ENCODE data around the gene MOSPD2. TPM values are rescaled to one million over a fixed set of nuclear protein-coding genes. Genes with fewer than 3 reads are reported as not detected.

Gene MOSPD2
- total and polyA plus RNA-seq, 2 donors (not counting 1 experiment from before 2014, with no cell fraction given): 16.0 to 30.2 TPM

DNA sequence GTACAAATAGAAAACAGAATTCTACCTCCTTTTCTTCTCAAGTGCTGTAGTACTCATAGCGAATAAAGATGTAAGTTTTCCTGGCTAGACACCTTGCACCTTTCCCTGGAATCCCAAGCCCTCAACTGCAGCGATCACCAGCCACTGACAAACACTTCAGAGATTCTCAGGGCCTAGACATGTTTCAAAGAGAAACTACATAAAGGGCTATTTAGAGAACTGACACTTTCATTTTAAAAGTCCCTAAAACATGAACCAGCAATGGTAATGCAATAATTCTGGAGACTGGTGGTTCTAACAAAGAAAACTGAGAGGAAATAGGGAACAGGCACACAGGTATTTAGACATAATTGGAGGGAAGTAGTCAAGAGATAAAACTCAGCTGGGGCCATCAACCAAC, 36.1 kb upstream of the MOSPD2 start:
- H3K27ac ChIP-seq (ENCODE audit: insufficient read depth, low read length): no peak overlapping the region
- H3K4me1 ChIP-seq (ENCODE audit: control insufficient read depth, extremely low read depth, insufficient read depth, low read length): no peaks in the 10 kb centered on the region
- H3K36me3 ChIP-seq (ENCODE audit: control insufficient read depth, insufficient read depth, low read length): no peaks in the 10 kb centered on the region
- H3K9ac ChIP-seq (ENCODE audit: insufficient read depth, low read length): no peak overlapping the region
- H3K79me2 ChIP-seq (ENCODE audit: control insufficient read depth, insufficient read depth, low read length): no peaks in the 10 kb centered on the region
- H3K9me3 ChIP-seq (ENCODE audit: control insufficient read depth, insufficient read depth, low read depth, low read length): no peaks in the 10 kb centered on the region
- H3K4me3 ChIP-seq (replicated peaks in 1 of 4; ENCODE audit: control extremely low read depth in 1 of 4, insufficient read depth in 1 of 4, low read depth in 3 of 4, low read length in 4 of 4): no peak overlapping the region
- no peak overlapping the region for H2AFZ ChIP-seq (ENCODE audit: low read length)
- H3K4me2 ChIP-seq (ENCODE audit: extremely low read depth, insufficient read depth, low read length): no peak overlapping the region
- TF ChIP-seq, protein P1, sequence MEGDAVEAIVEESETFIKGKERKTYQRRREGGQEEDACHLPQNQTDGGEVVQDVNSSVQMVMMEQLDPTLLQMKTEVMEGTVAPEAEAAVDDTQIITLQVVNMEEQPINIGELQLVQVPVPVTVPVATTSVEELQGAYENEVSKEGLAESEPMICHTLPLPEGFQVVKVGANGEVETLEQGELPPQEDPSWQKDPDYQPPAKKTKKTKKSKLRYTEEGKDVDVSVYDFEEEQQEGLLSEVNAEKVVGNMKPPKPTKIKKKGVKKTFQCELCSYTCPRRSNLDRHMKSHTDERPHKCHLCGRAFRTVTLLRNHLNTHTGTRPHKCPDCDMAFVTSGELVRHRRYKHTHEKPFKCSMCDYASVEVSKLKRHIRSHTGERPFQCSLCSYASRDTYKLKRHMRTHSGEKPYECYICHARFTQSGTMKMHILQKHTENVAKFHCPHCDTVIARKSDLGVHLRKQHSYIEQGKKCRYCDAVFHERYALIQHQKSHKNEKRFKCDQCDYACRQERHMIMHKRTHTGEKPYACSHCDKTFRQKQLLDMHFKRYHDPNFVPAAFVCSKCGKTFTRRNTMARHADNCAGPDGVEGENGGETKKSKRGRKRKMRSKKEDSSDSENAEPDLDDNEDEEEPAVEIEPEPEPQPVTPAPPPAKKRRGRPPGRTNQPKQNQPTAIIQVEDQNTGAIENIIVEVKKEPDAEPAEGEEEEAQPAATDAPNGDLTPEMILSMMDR (conservative IDR thresholded peaks at IDR 0.05 in 1 of 2, IDR thresholded peaks at IDR 0.05 in 1 of 2; ENCODE audit: low read depth in 1 of 2, low read length in 2 of 2): no peak
- TF ChIP-seq EZH2 (IDR thresholded peaks at IDR 0.05; ENCODE audit: low read length, missing control alignments): no peak
- no peak for DNase-seq (ENCODE audit: low read depth in 2 of 2)
- H3K27me3 ChIP-seq (ENCODE audit: control insufficient read depth, insufficient read depth, low read length): no peaks in the 10 kb centered on the region
- H4K20me1 ChIP-seq (ENCODE audit: control insufficient read depth, extremely low read depth, insufficient read depth, low read length): no peaks in the 10 kb centered on the region

DNA sequence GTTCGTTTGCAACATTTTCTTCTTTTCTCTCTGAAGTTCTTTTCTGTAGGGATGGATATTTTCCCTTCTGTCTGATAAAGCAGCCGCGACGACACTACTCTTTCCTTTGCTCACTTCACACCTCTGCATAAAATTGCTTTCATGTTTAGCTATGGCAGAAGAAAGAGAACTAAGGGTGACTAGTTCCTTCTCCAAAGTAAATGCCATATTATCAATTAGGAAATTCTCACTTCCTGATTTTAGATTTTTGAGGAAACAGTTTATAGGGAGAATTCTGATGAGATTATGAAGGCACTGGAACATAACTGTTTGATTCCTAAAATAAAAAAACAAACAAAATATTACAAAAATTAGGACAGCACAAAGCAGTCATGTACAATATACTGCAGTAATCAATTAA, 29.6 kb upstream of the MOSPD2 start:
- H3K4me1 ChIP-seq (ENCODE audit: control insufficient read depth, extremely low read depth, insufficient read depth, low read length): no peaks in the 10 kb centered on the region
- H2AFZ ChIP-seq (ENCODE audit: low read length): no peak overlapping the region
- no peak for DNase-seq (ENCODE audit: low read depth in 2 of 2)
- H4K20me1 ChIP-seq (ENCODE audit: control insufficient read depth, extremely low read depth, insufficient read depth, low read length): no peaks in the 10 kb centered on the region
- H3K9me3 ChIP-seq (ENCODE audit: control insufficient read depth, insufficient read depth, low read depth, low read length): no peaks in the 10 kb centered on the region
- no peak overlapping the region for H3K4me3 ChIP-seq (replicated peaks in 1 of 4; ENCODE audit: control extremely low read depth in 1 of 4, insufficient read depth in 1 of 4, low read depth in 3 of 4, low read length in 4 of 4)
- H3K36me3 ChIP-seq (ENCODE audit: control insufficient read depth, insufficient read depth, low read length): no peaks in the 10 kb centered on the region
- no peaks in the 10 kb centered on the region for H3K79me2 ChIP-seq (ENCODE audit: control insufficient read depth, insufficient read depth, low read length)
- no peak for TF ChIP-seq EZH2 (IDR thresholded peaks at IDR 0.05; ENCODE audit: low read length, missing control alignments)
- TF ChIP-seq, protein P1 (conservative IDR thresholded peaks at IDR 0.05 in 1 of 2, IDR thresholded peaks at IDR 0.05 in 1 of 2; ENCODE audit: low read depth in 1 of 2, low read length in 2 of 2): no peak
- H3K9ac ChIP-seq (ENCODE audit: insufficient read depth, low read length): no peak overlapping the region
- H3K27me3 ChIP-seq (ENCODE audit: control insufficient read depth, insufficient read depth, low read length): no peaks in the 10 kb centered on the region
- H3K4me2 ChIP-seq (ENCODE audit: extremely low read depth, insufficient read depth, low read length): no peak overlapping the region
- no peak overlapping the region for H3K27ac ChIP-seq (ENCODE audit: insufficient read depth, low read length)

GRCh38 chrX:14851526-14851925, 21.7 kb upstream of the MOSPD2 start:
- H3K4me1 ChIP-seq (ENCODE audit: control insufficient read depth, extremely low read depth, insufficient read depth, low read length): no peaks in the 10 kb centered on the region
- H3K36me3 ChIP-seq (ENCODE audit: control insufficient read depth, insufficient read depth, low read length): no peaks in the 10 kb centered on the region
- H3K4me3 ChIP-seq (replicated peaks in 1 of 4; ENCODE audit: control extremely low read depth in 1 of 4, insufficient read depth in 1 of 4, low read depth in 3 of 4, low read length in 4 of 4): no peak overlapping the region
- no peak for TF ChIP-seq EZH2 (IDR thresholded peaks at IDR 0.05; ENCODE audit: low read length, missing control alignments)
- TF ChIP-seq, protein P1 (conservative IDR thresholded peaks at IDR 0.05 in 1 of 2, IDR thresholded peaks at IDR 0.05 in 1 of 2; ENCODE audit: low read depth in 1 of 2, low read length in 2 of 2): no peak
- H3K4me2 ChIP-seq (ENCODE audit: extremely low read depth, insufficient read depth, low read length): no peak overlapping the region
- H3K79me2 ChIP-seq (ENCODE audit: control insufficient read depth, insufficient read depth, low read length): no peaks in the 10 kb centered on the region
- no peaks in the 10 kb centered on the region for H3K27me3 ChIP-seq (ENCODE audit: control insufficient read depth, insufficient read depth, low read length)
- no peak for DNase-seq (ENCODE audit: low read depth in 2 of 2)
- no peaks in the 10 kb centered on the region for H4K20me1 ChIP-seq (ENCODE audit: control insufficient read depth, extremely low read depth, insufficient read depth, low read length)
- no peak overlapping the region for H3K27ac ChIP-seq (ENCODE audit: insufficient read depth, low read length)
- H3K9ac ChIP-seq (ENCODE audit: insufficient read depth, low read length): no peak overlapping the region
- no peaks in the 10 kb centered on the region for H3K9me3 ChIP-seq (ENCODE audit: control insufficient read depth, insufficient read depth, low read depth, low read length)
- no peak overlapping the region for H2AFZ ChIP-seq (ENCODE audit: low read length)
